HG02571 (cell line): Measurements from ENCODE around the gene KATNB1.
"Not testable (repeated sequence)": the region's sequence is repeated elsewhere in the genome, so short reads cannot be mapped to it uniquely, and the experiment has no call there.

Source experiments
- ATAC-seq: cut with Tn5 transposase; IDR thresholded peaks from one replicate; pipeline ENCODE4 v1.9.1; 2021; ENCODE audit warnings: mild to moderate bottlenecking, moderate library complexity; ENCODE audit not compliant: unreplicated experiment

KATNB1 gene

DNA sequence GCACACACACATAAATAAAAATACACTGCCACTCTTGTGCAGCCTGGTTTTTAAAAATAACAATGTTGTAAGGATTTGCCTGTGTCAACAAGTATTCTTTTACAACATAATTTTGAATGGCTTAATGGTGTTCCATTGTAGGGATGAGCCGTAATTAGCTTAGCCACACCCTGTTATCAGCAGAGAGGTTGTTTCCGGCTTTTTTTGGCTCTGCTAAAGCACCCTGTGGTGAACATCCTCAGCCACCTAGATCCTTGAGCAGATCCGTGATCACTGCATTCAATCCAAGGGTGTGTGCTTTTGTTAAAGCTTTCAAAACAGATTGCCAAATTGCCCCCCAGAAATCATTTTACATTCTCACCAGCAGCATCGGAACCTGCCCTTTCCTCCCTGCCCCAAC lies 7.0 kb downstream of the KATNB1 start:
- ATAC-seq, result no peak

DNA sequence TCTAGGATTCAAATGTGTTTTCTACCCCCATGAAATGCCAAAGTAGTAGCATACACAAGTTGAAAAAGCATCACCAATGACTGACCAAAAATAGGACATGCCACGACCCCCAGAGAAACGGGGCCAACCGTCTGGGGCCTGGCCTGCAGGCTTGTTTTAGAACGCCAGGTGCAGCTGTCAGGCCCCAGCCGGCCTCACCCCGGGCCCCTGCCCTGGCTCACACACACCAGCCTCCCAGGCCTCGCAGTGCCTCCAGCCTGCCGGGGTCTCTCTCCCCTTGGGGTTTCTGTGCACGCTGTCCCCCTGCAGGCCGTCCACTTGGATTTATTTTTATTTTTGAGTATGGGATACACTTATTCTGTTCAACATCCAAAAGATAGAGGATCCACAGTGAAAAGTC lies 7.9 kb downstream of the KATNB1 start:
- ATAC-seq, result no peak

DNA sequence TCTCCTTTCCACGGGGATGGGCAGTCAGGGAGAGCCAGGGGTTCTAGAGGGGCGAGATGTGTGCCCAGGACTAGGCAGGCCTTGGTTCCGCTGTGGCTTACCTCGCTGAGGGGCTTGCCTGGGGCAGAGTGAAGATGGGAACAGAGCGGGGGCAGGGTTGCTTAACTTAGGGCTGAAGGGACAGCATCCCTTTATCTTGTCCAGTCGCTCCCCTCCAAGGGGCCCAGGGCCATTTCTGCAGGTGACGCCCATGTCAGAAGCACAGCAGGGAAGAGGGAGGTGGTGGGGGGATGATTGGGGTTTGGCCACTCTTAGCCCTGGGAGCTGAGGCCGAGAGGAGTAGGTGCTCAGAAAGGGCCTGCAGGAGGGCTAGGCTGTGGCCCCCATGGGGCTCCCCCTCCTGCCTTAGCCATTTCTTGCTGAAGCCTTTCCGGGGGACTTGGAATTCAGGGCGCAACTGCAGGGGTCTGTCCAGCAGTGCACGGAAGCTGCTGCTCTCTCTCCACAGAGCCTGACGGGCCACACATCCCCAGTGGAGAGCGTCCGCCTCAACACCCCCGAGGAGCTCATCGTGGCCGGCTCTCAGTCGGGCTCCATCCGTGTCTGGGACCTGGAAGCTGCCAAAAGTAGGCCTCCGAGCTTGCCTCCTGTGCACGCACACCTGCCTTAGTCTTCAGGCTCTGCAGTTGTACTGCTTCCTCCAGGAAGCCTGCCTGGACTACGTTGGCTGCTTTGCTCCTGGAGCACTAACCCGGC lies 8.5 kb downstream of the KATNB1 start:
- no peak for ATAC-seq

DNA sequence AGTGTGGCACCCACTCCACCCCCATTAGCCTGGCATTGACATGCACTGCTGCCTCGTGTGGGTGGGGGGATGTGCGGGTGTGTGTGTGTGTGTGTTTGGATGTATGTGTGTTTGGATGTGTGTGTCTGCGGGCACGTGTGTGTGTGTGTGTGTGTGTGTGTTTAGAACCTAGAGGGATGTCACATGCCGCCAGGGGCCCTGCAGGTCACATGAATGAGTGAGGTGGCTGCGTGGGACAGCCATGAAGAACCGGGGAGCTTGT lies 9.0 kb downstream of the KATNB1 start:
- no peak for ATAC-seq

DNA sequence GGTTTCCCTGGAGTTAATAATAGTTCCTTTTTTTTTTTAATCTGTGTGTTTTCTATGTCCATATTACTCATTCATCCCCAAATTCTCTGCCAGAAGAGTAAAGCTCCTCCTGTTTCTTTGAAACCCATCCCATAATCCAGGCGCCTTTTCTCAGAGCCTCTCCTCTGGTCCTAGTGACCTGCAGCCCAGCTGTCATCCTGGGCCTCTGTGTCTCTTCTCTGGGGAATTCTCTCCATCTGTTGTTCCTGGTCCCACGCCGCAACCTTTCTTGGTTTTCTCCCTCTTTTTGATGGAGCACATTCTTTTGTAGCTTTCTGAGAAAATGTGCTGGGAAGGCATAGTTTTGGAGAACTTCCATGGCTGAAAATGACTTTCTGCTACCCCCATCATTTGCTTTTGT lies 10.2 kb downstream of the KATNB1 start:
- no peak for ATAC-seq

DNA sequence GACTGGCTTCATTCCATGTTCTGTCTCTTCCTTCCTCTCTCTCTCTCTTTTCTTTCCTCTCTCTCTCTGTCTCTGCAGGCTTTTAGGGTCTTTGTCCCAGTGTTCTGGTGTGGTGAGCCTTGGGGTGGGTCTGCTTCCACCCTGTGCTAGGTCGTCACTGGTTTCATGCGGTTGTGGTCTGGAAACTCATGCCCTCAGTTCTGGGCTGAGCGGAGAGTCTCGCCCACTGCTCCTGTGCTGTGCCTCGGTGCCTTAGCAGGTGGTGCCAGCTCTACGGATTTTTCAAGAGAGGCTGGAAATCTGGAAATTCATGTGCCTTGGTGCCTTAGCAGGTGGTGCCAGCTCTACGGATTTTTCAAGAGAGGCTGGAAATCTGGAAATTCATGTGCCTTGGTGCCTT lies 10.7 kb downstream of the KATNB1 start:
- not testable (repeated sequence) for ATAC-seq

DNA sequence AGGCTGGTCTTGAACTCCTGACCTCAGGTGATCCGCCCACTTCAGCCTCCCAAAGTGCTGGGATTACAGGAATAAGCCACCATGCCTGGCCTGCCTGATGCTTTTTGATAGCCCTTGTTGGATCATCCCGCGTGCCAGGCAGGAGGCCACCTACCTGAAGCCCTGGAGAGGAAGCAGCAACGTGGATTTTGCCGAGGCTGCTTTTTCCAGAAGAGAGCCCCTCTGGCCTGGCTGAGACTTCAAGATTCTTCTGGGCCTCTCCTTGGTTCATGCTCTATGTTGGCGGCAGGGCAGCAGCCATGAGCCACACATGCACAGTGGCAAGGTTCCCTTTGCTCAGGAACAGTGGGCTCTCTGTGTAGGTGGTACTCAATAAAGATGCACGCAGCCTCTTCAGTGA lies 11.5 kb downstream of the KATNB1 start:
- no peak for ATAC-seq

DNA sequence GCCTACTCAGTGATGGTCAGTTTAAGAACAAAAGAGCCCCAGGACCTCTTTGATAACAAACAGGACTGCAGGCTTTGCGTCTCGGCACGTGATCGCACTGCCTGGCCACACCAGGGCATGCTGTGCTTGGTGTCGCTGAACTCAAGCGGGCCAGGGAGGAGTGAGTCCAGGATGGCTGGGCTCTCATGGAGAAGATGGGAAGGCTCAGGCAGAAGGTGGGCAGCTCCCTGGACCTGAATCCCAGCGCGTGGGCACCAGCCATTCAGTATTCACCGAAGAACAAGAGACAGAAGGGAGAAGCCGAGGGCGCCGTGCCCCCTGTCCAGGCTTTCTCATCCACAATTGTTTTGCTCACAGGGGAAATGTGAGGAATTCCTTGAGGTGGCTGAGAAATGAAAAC lies 11.9 kb downstream of the KATNB1 start:
- no peak for ATAC-seq

DNA sequence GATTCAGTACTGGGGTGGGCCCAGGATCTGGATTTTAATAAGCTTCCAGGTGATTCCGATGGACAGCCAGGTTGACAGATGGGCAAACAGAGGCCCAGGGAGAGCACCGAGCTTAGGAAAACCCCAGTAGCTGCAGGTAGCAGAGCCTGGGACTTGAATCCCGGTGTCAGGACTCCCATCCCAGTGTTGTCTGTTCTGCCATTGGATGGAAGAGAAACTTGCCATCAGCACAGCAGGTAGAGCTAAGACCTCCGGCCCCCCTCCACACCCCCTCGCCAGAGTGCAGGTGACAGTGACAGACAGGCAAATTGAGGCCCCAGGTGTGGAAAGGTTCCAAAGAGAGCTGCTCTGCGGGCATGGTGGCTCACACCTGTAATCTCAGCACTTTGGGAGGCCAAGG lies 12.4 kb downstream of the KATNB1 start:
- no peak for ATAC-seq

DNA sequence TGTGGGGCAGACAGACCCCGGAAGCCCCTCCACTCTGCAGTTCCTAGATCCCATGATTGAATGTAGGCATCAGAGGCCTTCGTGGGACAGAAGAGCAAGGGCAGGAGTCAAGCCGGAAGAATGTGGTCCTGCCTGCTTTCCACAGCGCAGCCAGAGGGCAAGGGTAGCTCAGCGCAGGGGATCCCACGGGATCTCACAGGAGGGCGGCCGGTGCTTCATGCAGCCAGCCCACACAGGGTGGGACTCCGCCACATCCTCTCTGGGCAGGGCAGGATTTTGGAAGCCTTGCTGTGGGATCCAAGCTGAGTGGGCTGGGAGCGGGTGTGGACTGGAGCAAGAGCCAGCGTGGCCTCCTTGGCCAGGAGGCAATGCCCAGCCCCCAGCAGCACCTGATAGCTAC lies 13.0 kb downstream of the KATNB1 start:
- no peak for ATAC-seq

DNA sequence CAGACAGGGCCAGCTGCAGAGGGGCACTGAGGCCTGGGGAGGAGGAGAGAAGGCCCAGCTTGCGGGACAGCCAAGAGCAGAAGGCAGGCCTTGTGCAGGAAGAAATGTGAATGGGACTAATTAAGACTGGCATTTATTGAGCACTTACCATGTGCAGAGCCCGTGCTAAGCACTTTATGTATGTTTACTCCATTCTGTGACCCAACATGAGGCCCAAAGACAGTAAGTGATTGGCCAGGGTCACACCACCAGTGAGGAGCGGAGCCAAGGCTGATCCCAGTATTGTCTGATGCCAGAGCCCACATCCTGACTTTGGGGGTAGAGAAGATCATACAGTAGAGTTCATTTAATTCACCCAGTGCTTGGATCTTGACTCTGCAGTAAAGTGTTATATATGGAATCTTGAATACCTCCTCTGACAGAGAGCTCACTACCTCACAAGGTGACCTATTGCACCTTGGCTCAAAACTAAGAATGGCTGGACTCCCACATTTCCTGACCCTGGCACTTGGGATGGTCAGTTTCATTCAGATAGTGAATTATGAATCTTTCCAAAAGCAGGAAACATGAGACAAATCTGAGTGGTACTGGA lies 13.6 kb downstream of the KATNB1 start:
- ATAC-seq, result no peak

DNA sequence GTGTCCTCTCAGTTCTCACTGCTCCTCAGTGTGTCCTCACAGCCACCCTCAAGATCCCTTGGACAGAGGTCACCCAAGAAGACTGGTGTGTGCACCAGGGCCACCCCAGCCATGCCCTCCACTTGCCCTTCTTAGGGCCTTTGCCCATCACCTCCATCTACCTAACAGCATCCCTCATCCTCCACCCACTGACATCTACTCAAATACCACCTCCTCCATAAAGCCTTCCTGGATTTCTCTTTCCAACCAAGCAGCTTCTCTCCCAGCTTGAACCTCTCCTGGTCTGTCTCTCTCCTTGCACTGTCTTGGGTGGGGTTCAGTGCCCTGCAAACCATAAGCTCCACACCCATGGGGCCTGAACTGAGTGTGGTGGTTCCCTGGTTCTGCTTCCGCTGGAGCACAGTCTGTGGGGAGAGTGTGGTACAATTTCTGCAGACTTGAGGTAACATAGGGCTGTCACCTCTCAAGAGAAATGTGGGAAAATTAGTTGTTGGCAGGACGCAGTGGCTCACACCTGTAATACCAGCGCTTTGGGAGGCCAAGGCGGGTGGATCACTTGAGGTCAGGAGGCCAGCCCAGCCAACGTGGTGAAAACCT lies 14.4 kb downstream of the KATNB1 start:
- no peak for ATAC-seq

DNA sequence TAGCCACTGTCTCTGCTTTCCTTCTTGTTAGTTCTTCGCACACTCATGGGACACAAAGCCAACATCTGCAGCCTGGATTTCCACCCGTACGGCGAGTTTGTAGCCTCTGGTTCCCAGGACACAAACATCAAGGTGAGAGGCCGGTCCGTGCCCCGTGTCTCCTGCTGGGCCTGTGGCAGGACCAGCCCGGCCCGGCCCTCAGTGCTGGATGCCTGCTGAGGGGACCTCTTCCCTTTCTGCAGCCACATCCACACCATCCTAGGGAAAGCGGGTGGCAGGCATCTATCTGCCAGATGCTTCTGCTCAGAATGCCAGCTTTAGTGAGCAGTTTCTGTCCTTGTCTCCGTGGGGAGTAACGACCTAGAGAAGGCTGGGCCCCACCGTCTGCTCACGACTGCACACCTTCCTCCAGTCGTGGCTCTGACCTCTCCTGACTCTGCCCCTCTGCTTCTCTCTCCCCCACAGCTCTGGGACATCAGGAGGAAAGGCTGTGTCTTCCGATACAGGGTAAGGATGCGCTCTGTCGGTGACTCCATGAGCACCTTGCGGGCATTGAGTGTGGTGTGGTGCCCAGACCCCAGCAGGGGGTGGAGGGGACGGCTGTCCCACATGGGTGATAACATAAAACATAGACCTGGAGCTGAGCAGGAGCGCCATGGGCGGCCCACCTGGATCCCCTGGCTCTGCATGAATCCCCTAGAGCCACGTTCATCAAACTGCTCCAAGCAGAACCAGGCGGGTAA lies 15.4 kb downstream of the KATNB1 start:
- no peak for ATAC-seq

DNA sequence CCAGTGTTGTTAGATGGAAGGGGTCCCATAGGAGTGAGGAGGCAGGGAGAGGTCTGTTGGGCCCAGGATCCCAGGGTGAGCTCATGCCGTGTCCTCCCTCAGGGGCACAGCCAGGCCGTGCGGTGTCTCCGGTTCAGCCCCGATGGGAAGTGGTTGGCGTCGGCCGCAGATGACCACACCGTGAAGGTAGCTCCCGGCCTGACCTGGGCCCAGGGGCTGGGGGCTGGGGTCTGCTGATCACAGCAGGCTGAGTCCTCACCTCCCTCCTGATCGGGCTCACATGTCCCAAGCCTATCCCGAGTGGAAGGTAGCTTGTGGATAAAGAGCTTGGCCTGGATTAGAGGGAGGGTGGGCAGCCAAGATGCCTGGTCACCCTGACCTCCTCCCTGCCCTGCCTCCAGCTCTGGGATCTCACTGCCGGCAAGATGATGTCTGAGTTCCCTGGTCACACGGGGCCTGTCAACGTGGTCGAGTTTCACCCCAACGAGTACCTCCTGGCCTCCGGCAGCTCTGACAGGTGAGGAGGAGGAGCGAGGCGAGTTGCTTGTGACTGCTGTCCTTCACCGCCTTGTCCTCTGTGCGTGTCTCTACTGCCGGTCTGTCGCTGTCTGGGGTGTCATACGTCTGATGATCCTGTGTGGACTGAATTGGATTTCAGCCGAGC lies 16.1 kb downstream of the KATNB1 start:
- no peak for ATAC-seq

DNA sequence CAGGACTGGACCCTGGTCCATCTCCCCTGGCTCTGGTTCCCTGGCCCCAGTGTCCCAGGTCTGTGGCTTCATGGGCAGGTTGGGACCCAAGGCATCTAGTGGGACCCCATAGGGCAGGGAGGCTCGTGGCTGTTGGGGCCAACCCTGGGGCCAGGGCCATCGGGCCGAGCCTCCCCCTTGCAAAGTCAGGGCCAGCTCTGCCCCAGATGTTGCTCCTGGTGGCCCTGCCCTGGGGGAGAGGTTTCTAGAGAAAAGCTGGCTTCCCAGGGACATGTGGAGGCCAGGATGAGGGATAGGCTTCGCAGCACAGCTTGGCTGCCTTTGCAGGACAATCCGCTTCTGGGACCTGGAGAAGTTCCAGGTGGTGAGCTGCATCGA lies 16.6 kb downstream of the KATNB1 start:
- no peak for ATAC-seq

DNA sequence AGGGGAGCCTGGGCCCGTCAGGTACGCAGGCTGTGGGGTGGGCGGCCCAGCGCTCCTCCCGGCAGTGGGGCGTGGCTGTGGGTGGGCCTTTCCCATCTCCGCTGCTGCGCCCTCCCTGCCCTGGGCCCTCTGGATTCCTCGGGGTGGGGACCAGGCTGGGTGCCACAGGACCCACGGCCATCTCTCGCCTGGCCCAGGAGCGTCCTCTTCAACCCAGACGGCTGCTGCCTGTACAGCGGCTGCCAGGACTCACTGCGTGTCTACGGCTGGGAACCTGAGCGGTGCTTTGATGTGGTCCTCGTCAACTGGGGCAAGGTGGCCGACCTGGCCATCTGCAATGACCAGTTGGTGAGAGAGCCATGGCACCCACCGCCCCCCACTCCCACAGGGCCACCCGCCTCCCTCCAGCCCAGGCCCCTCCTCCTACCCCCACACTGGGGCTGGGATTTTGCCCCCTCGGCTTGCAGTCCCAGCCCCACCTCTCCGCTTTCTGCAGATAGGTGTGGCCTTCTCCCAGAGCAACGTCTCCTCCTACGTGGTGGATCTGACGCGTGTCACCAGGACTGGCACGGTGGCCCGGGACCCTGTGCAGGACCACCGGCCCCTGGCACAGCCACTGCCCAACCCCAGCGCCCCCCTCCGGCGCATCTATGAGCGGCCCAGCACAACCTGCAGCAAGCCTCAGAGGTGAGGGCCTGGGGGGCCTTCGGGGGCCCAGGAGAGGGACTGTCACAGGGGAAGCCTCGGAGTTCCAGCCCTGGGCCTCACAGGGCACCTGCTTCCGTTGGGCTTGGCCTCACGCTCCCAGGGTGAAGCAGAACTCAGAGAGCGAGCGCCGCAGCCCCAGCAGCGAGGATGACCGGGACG lies 17.2 kb downstream of the KATNB1 start:
- no peak for ATAC-seq

DNA sequence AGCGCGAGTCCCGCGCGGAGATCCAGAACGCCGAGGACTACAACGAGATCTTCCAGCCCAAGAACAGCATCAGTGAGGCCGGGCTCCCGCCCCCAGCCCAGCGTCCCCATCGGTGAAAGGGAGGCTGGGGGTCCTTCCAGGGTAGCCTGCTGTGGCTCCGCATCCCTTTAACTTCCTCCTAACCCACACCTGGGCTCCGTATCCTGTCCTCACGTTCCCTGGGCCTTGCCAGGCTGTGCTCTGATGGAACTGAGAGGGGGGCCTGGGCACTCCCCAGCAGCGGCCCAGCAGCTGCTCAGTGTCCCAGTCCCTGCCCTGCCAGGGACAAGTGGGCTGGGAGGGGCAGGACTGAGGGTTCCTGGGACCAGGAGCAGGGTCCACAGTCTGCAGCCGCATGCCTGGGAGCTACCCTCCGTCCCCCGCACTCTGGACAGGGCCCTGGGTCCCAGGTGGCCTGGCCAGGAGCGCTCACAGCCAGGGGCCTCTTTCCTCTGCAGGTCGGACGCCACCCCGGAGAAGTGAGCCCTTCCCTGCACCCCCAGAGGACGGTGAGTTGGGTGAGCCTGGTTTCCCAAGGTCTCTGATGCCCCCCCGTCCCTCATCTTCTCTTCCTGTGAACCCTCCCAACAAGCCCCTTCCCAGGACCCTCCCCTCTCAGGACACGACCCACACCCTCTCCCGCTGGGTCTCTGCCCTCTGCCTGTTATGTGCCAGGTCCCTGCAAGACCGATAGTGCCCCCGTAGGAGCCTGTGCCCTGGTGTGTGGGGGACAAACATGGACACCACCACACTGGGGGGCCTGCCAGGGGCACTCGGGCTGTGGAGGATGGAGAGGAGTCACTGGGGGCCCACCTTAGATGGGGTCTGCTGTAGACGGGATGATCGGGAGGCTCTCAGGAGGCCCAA lies 18.1 kb downstream of the KATNB1 start:
- no peak for ATAC-seq

DNA sequence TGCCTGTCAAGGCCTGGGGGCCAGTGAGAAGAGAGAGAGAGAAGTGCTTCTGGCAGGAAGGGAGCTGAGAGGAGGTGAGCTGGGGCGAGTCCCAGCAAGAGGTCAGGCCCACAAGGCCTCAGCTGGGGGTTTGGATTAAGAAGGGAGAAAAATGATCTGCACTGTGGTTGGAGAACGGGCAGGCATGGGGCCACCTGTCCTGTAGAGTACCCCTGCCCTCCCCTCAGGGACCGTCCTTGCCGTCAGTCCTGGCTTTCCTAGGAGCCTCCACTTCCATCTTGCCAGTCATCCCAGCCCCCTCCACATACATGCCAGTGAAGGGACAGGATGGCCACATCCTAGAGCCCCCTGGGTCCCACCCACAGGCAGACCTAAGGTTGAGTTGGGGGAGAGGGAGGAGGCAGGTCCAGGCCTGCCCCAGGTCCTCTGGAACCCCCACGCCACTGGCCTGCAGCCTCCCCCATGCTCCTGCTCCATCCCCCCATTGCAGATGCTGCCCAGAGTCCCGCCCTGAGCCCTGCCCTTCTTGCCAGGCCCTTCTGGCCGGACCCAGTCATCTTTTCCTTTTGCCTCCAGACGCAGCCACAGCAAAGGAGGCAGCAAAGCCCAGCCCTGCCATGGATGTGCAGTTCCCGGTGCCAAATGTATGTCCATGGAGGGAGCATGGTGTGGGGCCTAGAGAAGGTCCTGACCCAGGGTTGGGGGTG lies 18.9 kb downstream of the KATNB1 start:
- ATAC-seq, result no peak

DNA sequence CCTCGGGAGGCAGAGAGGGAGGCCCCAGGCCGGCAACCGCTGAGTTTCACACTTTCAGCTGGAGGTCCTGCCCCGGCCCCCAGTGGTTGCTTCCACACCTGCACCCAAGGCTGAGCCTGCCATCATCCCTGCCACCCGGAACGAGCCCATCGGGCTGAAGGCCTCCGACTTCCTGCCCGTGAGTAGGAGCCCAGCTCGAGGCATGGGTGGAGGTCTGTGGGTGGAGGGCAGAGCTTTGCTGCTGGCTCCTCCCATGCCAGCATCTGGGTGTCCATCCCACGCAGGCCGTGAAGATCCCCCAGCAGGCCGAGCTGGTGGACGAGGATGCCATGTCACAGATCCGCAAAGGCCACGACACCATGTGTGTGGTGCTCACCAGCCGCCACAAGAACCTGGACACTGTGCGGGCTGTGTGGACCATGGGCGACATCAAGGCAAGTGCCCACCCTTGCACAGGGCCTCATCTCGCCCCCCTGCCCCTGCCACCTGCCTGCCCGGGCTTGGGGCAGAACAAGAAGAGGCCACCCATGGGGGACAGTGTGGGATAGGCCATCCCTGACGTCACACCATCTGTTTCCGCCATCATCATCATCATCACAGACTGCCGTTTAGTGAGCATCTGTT lies 19.6 kb downstream of the KATNB1 start:
- ATAC-seq, result no peak
